ENCODE results near the gene HSF2. TPM values are rescaled to one million over a fixed set of nuclear protein-coding genes. Genes with fewer than 3 reads are reported as not detected.
A peak's percentile ranks its signal among the peaks of the same experiment; 100 is the strongest.

The HSF2 gene
- total and polyA plus RNA-seq, 2 donors (not counting 1 experiment from before 2014, with no cell fraction given), result 10.6 to 10.8 TPM

DNA sequence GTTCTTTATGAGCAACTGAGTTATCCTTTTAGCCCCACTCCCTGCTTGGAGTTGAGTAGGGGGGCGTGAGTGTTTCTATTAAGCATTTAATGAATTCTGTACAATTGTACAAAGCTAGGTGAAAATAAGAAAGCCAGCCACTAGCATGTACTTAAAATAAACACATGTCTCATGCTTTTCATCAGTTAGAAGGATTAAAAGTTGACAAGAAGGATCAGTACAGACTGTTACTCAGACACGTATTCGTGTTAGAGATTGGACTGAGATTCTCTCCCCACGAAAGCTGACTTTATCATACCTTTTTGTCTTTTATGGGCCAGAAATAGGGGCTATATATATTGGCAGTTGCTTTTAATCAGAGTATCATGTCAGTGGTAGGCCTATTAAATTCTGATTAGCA lies 1.7 kb downstream of the HSF2 start:
- Histone ChIP-seq H3K4me3 (ENCODE audit: control extremely low read depth in 1 of 5, extremely low read depth in 1 of 5, insufficient read depth in 1 of 5, low read depth in 2 of 5, low read length in 4 of 5) (no peak overlapping the region), H2AFZ (ENCODE audit: insufficient read depth, low read depth, low read length, poor library complexity, severe bottlenecking) (no peak overlapping the region), H4K20me1 (ENCODE audit: control insufficient read depth, insufficient read depth, low read length, poor library complexity, severe bottlenecking) (no peaks in the 10 kb centered on the region), H3K4me1 (ENCODE audit: control insufficient read depth in 2 of 2, insufficient read depth in 2 of 2, low read length in 2 of 2) (peaks cover 12 to 13% of the 10 kb centered on the region in 2 donors), H3K36me3 (replicated peaks in 1 of 2; ENCODE audit: control extremely low read depth in 1 of 2, control insufficient read depth in 1 of 2, extremely low read depth in 1 of 2, insufficient read depth in 2 of 2, low read length in 1 of 2) (no peaks in the 10 kb centered on the region), H3K9me3 (ENCODE audit: control extremely low read depth in 1 of 3, control insufficient read depth in 2 of 3, insufficient read depth in 1 of 3, low read length in 2 of 3) (no peaks in the 10 kb centered on the region), H3K4me2 (replicated peaks; ENCODE audit: low read depth, low read length, poor library complexity, severe bottlenecking) (peak overlapping the region; percentile 90), H3K27ac (ENCODE audit: low read length in 2 of 2) (no peak overlapping the region), H3K79me2 (ENCODE audit: control insufficient read depth, insufficient read depth, low read length) (peaks cover 54% of the 10 kb centered on the region), H3K27me3 (replicated peaks in 1 of 4; ENCODE audit: control extremely low read depth in 1 of 4, control insufficient read depth in 3 of 4, insufficient read depth in 4 of 4, low read length in 3 of 4) (no peaks in the 10 kb centered on the region), H3K9ac (ENCODE audit: low read length) (no peak overlapping the region)
- ChIA-PET POLR2A (no interaction called here), CTCF (interaction anchor here (0.7 to 1.4 kb wide), 4 partner anchors 10 to 84 kb away, joined by 3 to 4 read pairs (median 4); no protein-coding TSS in a partner anchor)
- DNase-seq (no peak), ATAC-seq (ENCODE audit: low read depth) (no peak)
- WGBS (ENCODE audit: insufficient coverage), result 100% methylated on average over 2 of the region's 4 CpGs
- Mint-ChIP-seq H3K9me3 (ENCODE audit: insufficient read depth) (no peaks in the 10 kb centered on the region), H3K4me3 (peak overlapping the region; percentile 97), H3K27ac (no peak overlapping the region), H3K4me1 (peaks cover 23% of the 10 kb centered on the region), H3K27me3 (no peaks in the 10 kb centered on the region)
- no peak for TF ChIP-seq EZH2 (IDR thresholded peaks at IDR 0.05; ENCODE audit: borderline replicate concordance, insufficient read depth, low read depth, low read length, poor library complexity, severe bottlenecking)
- TF ChIP-seq, protein P1, sequence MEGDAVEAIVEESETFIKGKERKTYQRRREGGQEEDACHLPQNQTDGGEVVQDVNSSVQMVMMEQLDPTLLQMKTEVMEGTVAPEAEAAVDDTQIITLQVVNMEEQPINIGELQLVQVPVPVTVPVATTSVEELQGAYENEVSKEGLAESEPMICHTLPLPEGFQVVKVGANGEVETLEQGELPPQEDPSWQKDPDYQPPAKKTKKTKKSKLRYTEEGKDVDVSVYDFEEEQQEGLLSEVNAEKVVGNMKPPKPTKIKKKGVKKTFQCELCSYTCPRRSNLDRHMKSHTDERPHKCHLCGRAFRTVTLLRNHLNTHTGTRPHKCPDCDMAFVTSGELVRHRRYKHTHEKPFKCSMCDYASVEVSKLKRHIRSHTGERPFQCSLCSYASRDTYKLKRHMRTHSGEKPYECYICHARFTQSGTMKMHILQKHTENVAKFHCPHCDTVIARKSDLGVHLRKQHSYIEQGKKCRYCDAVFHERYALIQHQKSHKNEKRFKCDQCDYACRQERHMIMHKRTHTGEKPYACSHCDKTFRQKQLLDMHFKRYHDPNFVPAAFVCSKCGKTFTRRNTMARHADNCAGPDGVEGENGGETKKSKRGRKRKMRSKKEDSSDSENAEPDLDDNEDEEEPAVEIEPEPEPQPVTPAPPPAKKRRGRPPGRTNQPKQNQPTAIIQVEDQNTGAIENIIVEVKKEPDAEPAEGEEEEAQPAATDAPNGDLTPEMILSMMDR (IDR thresholded peaks at IDR 0.05), result no peak
- intact Hi-C loops (cut with micrococcal nuclease), result no loop called here

DNA sequence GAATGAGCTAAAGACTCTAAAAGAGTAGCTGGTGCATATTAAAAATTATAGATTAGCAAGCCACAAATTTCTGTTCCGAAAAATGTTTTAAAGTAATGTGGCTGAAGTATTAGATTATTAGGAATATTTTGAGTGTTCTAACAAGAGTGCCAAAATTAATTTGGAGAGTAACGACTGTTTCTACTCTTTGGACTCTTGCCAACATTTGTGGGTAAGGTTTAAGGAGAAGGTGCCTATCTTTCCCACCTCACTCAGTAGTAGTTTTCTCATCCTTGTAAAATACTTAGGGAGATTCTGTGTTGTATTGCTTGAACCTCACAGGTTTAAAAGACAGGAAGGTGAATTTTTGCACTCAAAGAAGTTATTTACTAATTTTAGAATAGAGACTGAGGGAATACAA lies 5.0 kb downstream of the HSF2 start:
- ChIA-PET CTCF (interaction anchor here (0.7 kb wide), 1 partner anchor 68 kb away, joined by 3 read pairs; no protein-coding TSS in a partner anchor), POLR2A (no interaction called here)
- no peak for TF ChIP-seq EZH2 (IDR thresholded peaks at IDR 0.05; ENCODE audit: borderline replicate concordance, insufficient read depth, low read depth, low read length, poor library complexity, severe bottlenecking)
- TF ChIP-seq, protein P1 (IDR thresholded peaks at IDR 0.05), result no peak
- no peak overlapping the region for H3K4me2 ChIP-seq (replicated peaks; ENCODE audit: low read depth, low read length, poor library complexity, severe bottlenecking)
- DNase-seq (no peak), ATAC-seq (ENCODE audit: low read depth) (no peak)
- no peak overlapping the region for H2AFZ ChIP-seq (ENCODE audit: insufficient read depth, low read depth, low read length, poor library complexity, severe bottlenecking)
- no peak overlapping the region for H3K4me3 ChIP-seq (ENCODE audit: control extremely low read depth in 1 of 5, extremely low read depth in 1 of 5, insufficient read depth in 1 of 5, low read depth in 2 of 5, low read length in 4 of 5)
- H3K79me2 ChIP-seq (ENCODE audit: control insufficient read depth, insufficient read depth, low read length), result peaks cover 65% of the 10 kb centered on the region
- H3K27ac ChIP-seq (ENCODE audit: low read length in 2 of 2), result no peak overlapping the region
- Mint-ChIP-seq H3K4me1 (peaks cover 33% of the 10 kb centered on the region), H3K9me3 (ENCODE audit: insufficient read depth) (no peaks in the 10 kb centered on the region), H3K27ac (no peak overlapping the region), H3K27me3 (no peaks in the 10 kb centered on the region), H3K4me3 (no peak overlapping the region)
- H4K20me1 ChIP-seq (ENCODE audit: control insufficient read depth, insufficient read depth, low read length, poor library complexity, severe bottlenecking), result no peaks in the 10 kb centered on the region
- H3K9ac ChIP-seq (ENCODE audit: low read length), result no peak overlapping the region
- no peaks in the 10 kb centered on the region for H3K9me3 ChIP-seq (ENCODE audit: control extremely low read depth in 1 of 3, control insufficient read depth in 2 of 3, insufficient read depth in 1 of 3, low read length in 2 of 3)
- H3K27me3 ChIP-seq (replicated peaks in 1 of 4; ENCODE audit: control extremely low read depth in 1 of 4, control insufficient read depth in 3 of 4, insufficient read depth in 4 of 4, low read length in 3 of 4), result no peaks in the 10 kb centered on the region
- no CpG with 5 or more reads among the region's 2 CpGs for WGBS (ENCODE audit: insufficient coverage)
- H3K36me3 ChIP-seq (replicated peaks in 1 of 2; ENCODE audit: control extremely low read depth in 1 of 2, control insufficient read depth in 1 of 2, extremely low read depth in 1 of 2, insufficient read depth in 2 of 2, low read length in 1 of 2), result no peaks in the 10 kb centered on the region
- intact Hi-C loops (cut with micrococcal nuclease), result no loop called here
- H3K4me1 ChIP-seq (ENCODE audit: control insufficient read depth in 2 of 2, insufficient read depth in 2 of 2, low read length in 2 of 2), result peaks cover 7 to 10% of the 10 kb centered on the region in 2 donors

Data from B cell (primary cell).